Activated CD4-positive, alpha-beta memory T cell treated with anti-CD3 and anti-CD28 coated beads, Interleukin-2, amount 10 ng/mL, durations not matched to agents 7 days and 5 days (primary cell): ENCODE measurements around the gene OXSM. TPM values are rescaled to one million over a fixed set of nuclear protein-coding genes. Genes with fewer than 3 reads are reported as not detected.

Experiments
- CTCF ChIA-PET: fragments of 350-600 bp; sonication (Branson Sonifier 250); formaldehyde crosslinking; loops from one replicate; lab custom pipeline; 2021; ENCODE audit warnings: antibody characterized with exemption, inconsistent platforms; lab: Charles Lee
- POLR2A ChIA-PET: fragments of 350-600 bp; sonication (Branson Sonifier 250); formaldehyde crosslinking; loops from one replicate; lab custom pipeline; 2021; ENCODE audit warnings: antibody characterized with exemption; lab: Charles Lee
- DNase-seq: peaks from one replicate; pipeline ENCODE4 v3.0.0-alpha.2; 2020
- H3K27ac Mint-ChIP-seq: one replicate; pipeline ENCODE4 v1.8.0; 2021; ENCODE audit warnings: mild to moderate bottlenecking, mixed read lengths
- H3K27me3 Mint-ChIP-seq: one replicate; pipeline ENCODE4 v1.8.0; 2021; ENCODE audit warnings: mixed read lengths
- H3K36me3 Mint-ChIP-seq: one replicate; pipeline ENCODE4 v1.8.0; 2021; ENCODE audit warnings: low read depth, mixed read lengths
- H3K4me1 Mint-ChIP-seq: one replicate; pipeline ENCODE4 v1.8.0; 2021; ENCODE audit warnings: mixed read lengths
- H3K4me3 Mint-ChIP-seq: one replicate; pipeline ENCODE4 v1.8.0; 2021; ENCODE audit warnings: mild to moderate bottlenecking, mixed read lengths
- H3K9me3 Mint-ChIP-seq: one replicate; pipeline ENCODE4 v1.8.0; 2021; ENCODE audit warnings: mixed read lengths
- total RNA-seq, 2 experiments: library from RNA; stranded (reverse); gene quantifications; one replicate each; pipeline ENCODE4 v1.2.3, GENCODE V29; 2021

The OXSM gene
- total RNA-seq, 2 experiments from 2014 or later, result 13.2 to 14.3 TPM

- Mint-ChIP-seq H3K4me3 (no peak overlapping the region), H3K36me3 (no peaks in the 10 kb centered on the region), H3K27me3 (peaks cover 5% of the 10 kb centered on the region), H3K4me1 (peaks cover 4% of the 10 kb centered on the region), H3K27ac (no peak overlapping the region), H3K9me3 (no peaks in the 10 kb centered on the region)
- CTCF ChIA-PET, result no interaction called here
- POLR2A ChIA-PET, result no interaction called here
- DNase-seq, result no peak
Measured at GRCh38 chr3:25840099-25840498, 50.2 kb downstream of the OXSM start.

DNA sequence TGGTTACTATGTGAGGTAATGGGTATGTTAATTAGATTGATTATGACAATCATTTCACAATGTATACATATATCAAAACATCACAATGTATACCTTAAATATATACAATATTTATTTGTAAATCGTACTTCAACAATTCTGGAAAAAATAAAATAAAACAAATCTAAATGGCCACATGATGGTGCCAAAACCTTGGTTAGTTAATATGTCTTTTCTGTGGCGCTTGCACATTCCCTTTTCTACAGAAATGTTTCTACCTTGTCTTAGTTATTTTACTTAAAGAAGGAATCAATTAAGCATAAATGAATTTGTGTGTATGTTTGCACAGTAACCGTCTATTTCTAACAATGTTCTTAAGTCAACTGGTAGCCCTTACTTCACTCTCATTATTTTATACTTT, 53.4 kb downstream of the OXSM start:
- H3K36me3 Mint-ChIP-seq, result no peaks in the 10 kb centered on the region

More for the DNA sequence above, 53.4 kb downstream of the OXSM start:
- H3K27me3 Mint-ChIP-seq, result peaks cover 3% of the 10 kb centered on the region
- H3K27ac Mint-ChIP-seq, result no peak overlapping the region
- POLR2A ChIA-PET, result no interaction called here
- H3K4me1 Mint-ChIP-seq, result no peaks in the 10 kb centered on the region
- DNase-seq, result no peak
- H3K4me3 Mint-ChIP-seq, result no peak overlapping the region
- CTCF ChIA-PET, result no interaction called here
- H3K9me3 Mint-ChIP-seq, result no peaks in the 10 kb centered on the region

Other genes starting within 250 kb of the OXSM start
- 100 to 1,000 TPM; 114 TPM for gene TOP2B, start 125.2 kb upstream of the OXSM start, total RNA-seq
- 10 to 100 TPM; 56.4 to 61.2 TPM for gene NGLY1, start 6.6 kb upstream of the OXSM start, total RNA-seq